ENCODE results near the gene PUM2.

PUM2 gene

DNA sequence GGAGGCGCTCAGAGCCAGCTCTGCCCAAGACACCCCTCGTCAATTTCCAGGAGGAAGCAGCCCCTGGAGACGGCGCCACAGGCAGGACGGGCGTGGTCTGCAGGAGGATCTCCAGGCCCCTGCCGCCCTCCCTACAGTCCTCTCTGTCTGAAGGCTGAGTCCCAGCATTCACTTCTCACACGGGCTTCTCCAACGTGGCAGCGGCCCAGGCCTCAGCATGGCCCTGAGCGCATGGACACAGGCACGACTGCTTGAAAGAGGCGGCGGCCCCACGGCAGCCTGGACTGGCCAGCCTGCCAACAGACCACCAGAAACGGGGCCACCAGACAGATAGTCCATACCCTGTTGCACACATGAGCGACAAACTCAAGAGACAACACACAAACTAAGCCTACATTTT is 149.0 kb downstream of the PUM2 start:
- CTCF ChIA-PET: no interaction called here
- H3K4me3 ChIP-seq (ENCODE audit: low read depth, low read length): no peak overlapping the region
- POLR2A ChIA-PET: no interaction called here
- TF ChIP-seq, protein P1, sequence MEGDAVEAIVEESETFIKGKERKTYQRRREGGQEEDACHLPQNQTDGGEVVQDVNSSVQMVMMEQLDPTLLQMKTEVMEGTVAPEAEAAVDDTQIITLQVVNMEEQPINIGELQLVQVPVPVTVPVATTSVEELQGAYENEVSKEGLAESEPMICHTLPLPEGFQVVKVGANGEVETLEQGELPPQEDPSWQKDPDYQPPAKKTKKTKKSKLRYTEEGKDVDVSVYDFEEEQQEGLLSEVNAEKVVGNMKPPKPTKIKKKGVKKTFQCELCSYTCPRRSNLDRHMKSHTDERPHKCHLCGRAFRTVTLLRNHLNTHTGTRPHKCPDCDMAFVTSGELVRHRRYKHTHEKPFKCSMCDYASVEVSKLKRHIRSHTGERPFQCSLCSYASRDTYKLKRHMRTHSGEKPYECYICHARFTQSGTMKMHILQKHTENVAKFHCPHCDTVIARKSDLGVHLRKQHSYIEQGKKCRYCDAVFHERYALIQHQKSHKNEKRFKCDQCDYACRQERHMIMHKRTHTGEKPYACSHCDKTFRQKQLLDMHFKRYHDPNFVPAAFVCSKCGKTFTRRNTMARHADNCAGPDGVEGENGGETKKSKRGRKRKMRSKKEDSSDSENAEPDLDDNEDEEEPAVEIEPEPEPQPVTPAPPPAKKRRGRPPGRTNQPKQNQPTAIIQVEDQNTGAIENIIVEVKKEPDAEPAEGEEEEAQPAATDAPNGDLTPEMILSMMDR (IDR thresholded peaks at IDR 0.05; ENCODE audit: insufficient read depth, low read length, missing control alignments): no peak
- DNase-seq (ENCODE audit: low read depth, low spot score): no peak

GRCh38 chr2:20200697-20201555 is 149.7 kb downstream of the PUM2 start:
- CTCF ChIA-PET: no interaction called here

GRCh38 chr2:20199633-20200270 is 150.9 kb downstream of the PUM2 start:
- CTCF ChIA-PET: no interaction called here
- H3K4me3 ChIP-seq (ENCODE audit: low read depth, low read length): no peak overlapping the region
- DNase-seq (ENCODE audit: low read depth, low spot score): no peak
- POLR2A ChIA-PET: no interaction called here
- TF ChIP-seq, protein P1 (IDR thresholded peaks at IDR 0.05; ENCODE audit: insufficient read depth, low read length, missing control alignments): no peak

More at GRCh38 chr2:20200697-20201555, 149.7 kb downstream of the PUM2 start:
- no peak overlapping the region for H3K4me3 ChIP-seq (ENCODE audit: low read depth, low read length)
- TF ChIP-seq, protein P1 (IDR thresholded peaks at IDR 0.05; ENCODE audit: insufficient read depth, low read length, missing control alignments): no peak
- POLR2A ChIA-PET: no interaction called here
- DNase-seq (ENCODE audit: low read depth, low spot score): no peak

DNA sequence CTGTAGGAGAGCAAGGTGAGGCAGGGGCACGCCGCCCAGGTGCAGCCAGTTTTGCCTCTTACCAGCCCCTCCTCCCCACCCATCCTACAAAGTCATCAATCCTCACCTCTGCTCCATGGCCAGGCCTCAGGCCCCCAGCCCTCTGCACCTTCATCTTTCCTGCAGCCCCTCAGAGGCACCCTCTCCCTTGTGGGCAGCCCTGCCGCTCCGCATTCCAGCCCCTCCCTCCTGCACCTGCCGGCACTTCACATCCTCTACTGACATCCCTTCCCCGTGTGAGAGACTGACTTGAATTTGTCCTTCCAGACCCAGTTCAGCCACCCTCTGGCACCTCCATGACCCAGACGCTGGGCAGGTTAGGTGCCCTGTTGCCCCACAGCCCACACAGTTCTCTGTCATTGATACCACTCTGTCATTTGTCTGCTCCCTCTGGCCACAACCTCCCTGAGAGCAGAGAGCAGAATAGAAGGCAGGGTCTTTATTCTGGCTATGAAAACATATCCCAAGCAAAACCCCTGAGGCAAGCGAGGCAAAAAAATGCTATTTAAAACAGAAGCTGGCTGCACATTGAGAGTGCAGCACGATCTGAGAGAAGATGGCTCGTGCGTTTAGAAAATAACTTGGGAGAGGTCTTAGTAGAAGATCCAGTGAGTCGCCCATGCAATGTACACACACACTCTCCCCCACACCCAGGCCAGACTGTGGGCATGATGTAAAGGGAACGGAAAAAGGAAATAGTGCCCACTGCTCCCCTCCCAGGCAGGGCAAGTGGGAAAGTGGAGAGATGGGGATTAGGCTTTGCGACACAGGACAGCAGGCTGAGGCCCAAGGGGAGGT is 151.6 kb downstream of the PUM2 start:
- TF ChIP-seq, protein P1 (IDR thresholded peaks at IDR 0.05; ENCODE audit: insufficient read depth, low read length, missing control alignments): no peak
- ChIA-PET CTCF (interaction anchor here (1.6 kb wide), 1 partner anchor 184 kb away, joined by 5 read pairs; no protein-coding TSS in a partner anchor), POLR2A (no interaction called here)
- no peak for DNase-seq (ENCODE audit: low read depth, low spot score)
- H3K4me3 ChIP-seq (ENCODE audit: low read depth, low read length): no peak overlapping the region
